AG08396 (cell line): ENCODE measurements around the gene RILPL2.
"Not testable (repeated sequence)": the region's sequence is repeated elsewhere in the genome, so short reads cannot be mapped to it uniquely, and the experiment has no call there.

Source experiments
- DNase-seq: peaks from one replicate; pipeline ENCODE4 v3.0.0; 2012; ENCODE audit warnings: low spot score, mixed read lengths

The RILPL2 gene

DNA sequence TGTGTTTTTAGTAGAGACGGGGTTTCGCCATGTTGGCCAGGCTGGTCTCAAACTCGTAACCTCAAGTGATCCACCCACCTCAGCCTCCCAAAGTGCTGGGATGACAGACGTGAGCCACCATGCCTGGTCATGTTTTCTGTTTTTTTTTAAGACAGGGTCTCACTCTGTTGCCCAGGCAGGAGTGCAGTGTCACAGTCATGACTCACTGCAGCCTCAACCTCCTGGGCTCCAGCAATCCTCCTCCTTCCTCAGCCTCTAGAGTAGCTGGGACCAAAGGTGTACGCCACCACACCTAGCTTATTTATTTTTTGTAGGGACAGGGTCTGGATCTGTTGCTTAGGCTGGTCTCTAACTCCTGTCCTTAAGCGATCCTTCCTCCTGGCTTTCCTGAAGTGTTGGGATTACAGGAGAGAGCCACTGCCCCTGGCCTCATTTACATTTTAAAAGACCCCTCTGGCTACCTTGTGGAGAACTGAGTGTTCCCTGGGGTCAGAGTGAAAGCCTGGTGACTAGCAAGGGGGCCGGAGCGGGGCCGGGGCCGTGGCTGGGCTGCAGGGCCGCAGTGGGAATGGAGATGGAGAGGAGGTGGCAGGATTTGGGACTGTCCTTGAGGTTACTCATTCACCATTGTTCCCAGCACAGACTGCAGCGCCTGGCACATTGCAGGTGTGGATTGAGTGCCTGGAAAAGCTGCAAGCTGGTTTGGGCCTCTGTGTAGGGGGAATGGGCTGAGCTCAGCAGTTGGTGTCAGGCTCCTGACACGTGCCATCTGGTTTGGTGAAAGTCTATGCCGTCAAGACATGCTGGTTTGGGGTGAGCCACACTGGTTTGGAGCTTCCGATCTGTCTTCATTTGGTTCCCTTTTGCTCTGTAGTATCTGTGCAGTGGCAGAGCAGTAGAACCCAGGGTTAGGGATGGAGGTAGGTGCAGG is 34.5 kb downstream of the RILPL2 start:
- DNase-seq = no peak

DNA sequence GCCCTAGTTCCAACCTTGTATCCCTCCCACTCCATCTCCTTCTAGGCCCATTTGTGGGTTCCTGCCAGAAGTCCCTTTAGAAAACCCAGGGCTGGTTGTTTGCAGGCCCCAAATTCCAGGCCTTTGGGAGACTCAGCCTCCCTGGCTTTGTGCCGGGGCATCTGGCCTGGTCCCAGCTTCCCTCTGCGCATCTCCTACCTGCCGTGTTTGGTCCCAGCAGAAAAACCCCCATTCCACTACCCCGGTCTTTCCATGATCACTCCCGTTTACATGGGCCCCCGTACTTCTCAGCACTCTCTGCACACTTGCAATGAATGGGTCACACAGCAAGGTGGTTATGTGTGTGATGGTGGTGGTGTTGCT is 37.2 kb downstream of the RILPL2 start:
- no peak for DNase-seq

DNA sequence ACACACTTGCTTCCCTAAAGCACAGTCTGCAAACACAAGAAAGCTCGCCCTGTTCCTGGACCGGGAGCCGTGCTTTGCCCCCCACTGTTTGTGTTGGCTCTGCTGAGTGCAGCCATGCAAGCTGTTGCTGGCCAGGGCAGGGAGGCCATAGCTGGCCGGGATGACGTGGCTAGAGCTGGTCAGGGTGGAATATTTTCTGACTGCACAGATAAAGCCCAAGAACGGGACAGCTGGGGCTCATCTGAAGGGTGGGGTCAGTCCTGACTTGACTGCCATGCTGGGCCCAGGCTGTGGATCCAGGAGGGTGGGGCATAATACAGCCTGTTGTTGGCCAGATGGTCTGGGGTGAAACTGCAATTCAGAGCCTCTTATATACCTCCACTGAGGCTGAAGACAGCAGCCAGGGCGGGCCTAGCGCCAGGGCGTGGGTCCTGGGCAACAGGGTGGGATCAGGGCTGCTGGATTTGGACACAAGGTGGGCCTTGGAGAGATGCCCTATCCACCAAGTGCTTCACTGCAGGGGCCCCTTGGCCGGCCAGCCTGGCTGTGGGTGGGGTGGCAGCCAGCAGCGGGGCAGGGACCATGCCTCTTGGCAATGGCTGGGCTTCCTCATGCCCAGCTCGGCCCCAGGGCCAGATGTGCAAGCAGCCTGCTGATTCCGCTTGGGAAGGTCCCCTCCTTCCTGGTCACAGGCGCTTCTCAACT is 37.8 kb downstream of the RILPL2 start:
- peak; percentile 93 for DNase-seq

DNA sequence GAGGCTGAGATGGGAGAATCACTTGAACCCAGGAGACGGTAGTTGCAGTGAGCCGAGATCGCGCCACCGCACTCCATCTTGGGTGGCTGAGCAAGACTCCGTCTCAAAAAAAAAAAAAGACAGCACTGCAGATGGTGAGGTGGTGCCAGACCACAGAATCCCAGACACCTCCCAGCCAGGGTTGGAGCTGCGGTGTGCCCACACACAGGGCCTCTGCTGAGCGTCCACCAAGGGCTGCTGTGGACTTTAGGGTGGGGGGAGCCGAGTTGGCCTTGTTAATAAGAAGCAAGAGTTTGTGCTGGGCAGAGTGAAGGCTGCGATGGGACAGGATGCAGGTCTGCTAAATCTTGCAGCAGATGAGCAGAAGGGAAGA is 38.3 kb downstream of the RILPL2 start:
- peak; percentile 36 for DNase-seq

DNA sequence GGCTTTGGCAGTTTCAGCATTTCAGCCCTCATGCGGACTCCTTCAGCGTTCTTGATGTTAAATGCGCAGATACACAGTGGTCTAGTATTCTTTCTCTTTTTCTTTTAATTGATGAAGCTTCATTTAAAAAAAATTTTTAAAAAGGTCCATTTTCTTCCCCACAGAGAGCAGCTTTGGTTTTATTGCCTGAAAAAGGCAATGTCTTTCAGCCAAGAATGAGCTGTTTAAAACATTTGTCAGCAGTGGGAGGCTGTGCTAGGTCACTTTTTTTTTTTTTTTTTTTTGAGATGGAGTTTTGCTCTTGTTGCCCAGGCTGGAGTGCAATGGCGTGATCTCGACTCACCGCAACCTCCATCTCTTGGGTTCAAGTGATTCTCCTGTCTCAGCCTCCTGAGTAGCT is 39.1 kb downstream of the RILPL2 start:
- DNase-seq = peak; percentile 46

DNA sequence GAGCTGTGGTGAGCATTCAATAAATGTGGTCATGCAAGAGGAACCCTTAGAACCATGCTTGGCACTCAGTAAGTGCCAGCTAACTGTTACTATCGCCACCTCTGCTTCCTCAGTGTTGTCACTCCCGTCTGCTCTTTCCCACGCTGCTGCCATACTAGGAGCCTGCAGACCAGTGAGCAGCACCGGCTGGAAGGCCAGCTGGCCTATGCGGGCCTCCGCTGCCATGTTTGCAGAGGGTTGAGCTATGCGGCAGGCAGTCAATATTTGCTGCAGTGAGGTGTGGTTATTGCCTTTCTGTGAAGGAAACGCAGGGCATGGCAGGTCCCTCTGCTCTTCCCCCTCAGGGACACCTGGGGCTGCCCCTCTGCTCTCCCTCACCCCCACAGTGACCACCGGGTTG is 39.5 kb downstream of the RILPL2 start:
- DNase-seq = no peak

DNA sequence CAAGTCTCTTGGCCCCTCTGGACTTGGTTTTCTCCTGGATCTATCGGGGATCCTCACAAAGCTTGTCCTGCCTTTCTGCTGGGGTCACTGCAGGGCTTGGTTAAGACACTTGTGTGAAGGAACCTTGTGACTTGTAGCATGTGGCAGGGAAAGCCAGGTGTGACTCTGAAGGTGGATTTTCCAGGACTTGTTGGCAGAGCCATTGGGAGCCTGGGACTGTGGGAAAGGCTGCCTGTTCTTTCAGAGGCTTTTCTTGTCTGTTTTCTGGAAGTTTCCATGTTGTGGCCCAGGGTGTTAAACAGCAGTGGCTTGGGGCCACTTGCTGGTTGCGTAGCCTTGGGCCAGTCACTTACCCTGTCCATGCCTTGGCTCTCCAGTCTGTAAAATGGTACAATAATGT is 39.9 kb downstream of the RILPL2 start:
- no peak for DNase-seq

DNA sequence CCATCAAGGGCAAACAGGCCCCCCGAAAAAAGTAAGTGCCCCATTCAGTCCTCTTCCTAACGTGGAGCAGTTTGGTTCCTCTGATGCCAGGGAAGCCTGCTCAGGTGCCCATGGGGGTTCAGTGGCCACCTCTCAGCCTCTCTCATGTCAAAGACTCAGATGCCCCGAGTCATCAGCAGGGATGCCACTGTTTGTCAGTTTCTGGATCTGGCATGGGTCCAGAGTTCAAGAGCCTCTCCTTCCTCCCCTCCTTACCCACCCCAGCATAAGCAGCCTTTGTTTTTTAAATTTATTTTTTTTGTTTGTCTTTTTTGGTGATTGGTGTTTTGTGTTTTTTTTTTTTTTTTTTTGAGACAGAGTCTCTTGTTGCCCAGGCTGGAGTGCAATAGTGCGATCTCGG is 41.2 kb downstream of the RILPL2 start:
- no peak for DNase-seq

DNA sequence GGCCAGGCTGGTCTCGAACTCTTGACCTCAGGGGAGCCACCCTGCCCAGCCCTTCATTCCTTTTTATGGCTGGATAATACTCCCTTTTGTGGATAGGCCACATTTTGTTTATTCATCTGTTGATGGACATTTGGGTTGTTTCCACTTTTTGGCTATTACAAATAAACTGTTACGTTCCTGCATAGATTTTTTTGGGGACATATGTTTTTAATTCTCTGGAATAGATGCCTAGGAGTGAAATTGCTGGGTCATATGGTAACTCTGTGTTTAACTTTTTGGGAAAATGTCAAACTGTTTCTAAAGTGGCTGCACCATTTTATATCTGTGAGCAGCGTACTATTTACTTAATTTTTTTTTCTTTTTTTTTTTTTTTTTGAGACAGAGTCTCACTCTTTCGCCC is 42.7 kb downstream of the RILPL2 start:
- no peak for DNase-seq

DNA sequence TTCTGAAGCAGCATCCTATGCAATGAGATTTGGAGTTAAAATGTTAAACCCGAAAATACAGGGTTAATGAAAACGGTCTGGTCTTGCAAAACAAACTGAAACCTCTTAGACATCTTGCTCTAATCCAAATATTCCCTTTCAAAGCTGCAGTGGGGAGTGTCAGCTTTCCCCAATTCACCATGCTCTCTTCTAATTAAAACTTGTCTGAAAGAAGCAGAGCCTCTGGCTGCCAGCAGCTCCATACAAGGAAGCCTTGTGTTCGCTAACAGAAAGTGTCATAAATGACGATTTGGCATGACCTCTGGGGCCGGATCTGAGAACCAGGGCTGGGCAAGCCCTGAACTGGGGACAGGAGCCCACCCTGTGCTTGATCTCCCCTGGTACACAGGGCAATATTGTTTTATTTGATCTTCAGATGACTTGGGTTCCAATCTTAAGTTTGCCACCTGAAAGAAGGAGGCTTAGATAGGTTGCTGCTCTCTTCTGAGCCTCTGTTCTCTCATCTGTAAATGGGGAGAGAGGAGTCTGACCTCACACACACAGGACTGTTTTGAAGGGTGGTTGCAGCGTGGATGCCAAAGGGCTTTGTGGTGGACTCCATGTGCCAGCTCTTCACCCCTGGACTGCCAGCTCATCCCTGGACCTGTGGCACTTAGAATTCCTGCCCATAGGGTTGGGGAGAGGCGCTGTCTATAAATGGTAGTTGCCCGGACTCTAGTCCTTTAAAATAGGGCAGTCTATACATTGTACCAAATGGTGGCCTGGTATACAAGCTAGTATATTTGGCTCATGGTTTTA is 44.7 kb downstream of the RILPL2 start:
- DNase-seq = no peak

DNA sequence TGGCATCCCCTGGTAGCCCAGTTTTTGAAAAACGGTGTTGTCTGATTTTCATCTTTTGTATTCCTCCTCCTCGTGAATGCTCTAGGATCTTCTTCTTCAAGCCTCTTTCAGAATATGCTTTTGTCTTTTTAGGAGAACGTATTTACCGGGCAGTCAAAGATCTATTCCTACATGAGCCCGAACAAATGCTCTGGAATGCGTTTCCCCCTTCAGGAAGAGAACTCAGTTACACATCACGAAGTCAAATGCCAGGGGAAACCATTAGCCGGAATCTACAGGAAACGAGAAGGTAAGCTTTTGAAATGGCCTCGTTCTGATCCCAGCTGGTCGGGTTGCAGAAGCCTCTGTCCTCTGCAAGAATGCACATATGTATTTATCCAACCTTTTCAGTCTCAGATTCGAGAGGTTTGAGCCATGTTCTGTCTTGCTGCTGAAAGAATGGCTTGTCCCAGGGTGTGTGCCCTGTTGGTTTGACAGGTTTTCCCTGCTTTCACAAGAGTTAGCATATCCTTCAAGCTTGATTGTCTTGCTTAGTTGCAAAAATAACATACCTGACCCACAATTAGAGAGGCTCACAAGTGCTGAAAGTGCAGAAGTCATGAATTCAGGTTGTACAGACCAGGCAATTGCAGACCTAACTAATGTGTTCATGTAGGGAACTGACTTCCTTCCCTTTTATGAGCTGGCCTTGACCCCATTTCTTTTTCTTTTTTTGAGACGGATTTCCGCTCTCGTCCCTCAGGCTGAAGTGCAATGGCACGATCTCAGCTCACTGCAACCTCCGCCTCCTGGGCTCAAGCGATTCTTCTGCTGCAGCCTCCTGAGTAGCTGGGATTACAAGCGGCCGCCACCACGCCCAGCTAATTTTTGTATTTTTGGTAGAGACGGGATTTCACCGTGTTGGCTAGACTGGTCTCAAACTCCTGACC is 45.7 kb downstream of the RILPL2 start:
- DNase-seq = no peak

DNA sequence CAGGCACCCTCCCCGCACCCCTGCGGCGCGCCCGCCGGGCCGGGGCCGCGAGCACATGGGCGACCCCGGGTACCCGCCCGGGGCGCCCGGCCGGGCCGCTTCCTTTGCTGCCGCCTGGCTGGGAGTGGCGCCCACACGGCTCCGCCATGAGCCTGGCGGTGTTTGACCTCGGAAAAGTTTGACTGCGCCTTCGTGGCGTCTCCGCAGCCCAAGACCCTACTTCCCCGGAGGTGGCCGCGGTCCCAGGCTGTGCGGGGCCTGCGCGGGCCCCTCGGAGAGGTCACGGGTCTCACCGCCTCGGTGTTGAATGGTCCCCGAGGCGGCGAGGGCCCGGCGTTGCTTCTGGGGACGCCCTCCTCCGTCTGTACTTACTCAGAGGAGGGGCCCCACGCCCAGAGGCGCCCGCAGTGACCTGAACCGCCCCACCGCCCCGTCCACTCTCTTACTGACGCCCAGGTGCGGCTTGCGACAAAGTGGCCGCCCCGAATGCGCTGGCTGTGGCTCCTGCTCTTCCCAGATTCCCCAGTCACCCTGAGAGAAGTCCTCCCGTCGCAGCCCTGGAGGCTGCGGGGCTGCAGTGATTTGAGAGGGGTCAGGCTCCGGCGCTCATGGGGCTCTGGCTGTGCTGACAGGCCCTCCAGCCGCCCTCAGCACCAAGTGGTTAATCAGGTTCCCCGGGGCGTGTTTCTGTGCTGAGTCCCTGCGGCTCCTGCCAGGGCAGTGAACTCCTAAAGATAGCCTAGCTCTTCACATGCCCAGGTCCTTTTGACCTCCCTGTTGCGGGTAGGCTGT is 46.7 kb downstream of the RILPL2 start:
- peak; percentile 49 for DNase-seq

DNA sequence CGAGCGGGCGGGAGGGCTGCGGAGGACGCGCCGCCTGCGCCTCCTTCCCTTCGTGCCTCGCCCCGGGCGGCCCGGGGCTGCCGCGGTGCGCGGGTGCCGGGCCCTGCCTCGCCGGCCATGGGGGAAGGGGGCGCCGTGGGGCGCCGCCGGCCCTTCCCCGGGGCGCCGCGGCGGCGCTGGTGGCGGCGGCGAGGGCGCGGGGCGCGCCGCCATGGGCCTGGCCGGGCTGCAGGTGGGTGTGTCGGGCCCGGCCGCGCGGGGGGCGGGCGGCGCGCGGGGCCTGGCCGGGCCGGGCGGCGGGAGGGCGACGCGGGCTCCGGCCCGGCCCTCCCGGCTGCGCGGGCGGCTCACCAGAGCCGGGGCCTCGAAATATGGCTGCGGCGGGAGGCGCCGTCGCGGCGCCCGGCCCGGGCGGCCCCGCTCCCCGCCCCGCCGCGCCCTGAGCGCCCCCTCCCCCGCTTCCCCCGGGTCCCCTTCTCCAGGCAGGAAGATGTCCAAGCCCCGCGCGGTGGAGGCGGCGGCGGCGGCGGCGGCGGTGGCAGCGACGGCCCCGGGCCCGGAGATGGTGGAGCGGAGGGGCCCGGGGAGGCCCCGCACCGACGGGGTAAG is 47.4 kb downstream of the RILPL2 start:
- peak; percentile 58 for DNase-seq

DNA sequence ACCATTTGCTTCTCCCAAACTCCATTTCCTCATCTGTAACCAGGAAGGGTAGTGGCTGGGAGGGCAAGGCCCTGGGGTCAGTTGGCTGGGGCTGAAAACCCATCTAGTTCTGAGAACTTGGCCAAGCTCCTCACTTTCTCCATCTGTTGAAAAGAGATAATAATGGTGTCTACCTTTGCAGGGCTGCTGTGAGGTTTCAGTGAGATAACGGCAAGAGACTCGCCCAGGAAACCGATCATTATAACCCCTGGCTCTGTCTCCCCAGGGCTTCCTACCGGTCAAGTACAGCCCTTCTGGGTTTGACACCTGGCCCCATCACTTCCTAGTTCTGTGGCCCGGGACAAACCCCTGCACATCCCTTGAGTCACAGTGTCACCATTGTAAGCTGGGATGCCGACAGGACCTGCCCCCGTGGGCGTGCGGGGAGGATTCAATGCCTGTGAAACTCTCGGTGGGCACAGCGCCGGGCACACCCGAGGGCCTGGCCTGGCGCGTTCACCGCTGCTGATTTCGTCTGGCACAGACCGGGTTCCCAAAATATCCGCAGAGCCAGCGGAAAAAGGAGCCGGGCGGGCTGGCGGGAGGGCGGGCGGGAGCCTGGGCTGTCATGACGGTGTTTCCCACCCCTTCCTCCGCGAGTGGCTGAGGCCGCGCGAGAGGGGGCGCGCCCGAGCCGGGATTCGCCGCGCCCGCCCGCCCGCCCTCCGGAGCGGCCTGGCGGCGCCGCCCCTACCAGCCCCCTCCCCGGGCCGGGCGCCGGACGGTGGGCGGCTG is 48.1 kb downstream of the RILPL2 start:
- DNase-seq = peak; percentile 92

DNA sequence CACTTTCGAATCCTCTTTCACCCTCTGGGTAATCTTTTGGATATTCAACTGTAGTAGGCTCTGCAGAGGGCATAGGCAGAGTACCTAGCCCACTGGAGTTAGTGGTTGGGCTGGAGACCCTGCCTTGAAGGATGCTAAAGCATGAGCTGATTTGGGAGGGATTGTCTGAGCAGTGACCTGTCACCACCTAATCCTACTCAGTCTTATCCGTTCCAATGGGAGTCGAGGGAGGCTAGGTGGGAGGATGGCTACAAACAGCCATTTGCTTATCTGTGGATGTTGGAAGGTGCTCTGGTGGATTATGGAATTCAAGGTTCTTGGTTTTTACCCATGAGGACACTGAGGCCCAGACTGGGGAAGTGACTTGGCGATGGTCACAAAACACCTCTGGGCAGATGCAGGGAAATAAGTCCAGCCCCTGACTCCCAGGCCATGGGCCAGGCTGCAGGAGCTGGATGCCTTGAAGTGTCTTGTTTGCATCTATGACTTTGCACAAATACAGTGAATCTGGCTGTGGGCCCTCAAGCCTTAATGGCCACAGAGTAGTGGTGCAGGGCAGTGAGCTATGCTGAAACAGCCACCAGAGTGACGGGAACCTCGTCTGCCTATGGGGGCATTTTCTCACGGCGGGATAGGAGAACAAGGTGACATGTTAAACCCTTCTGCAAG is 48.8 kb downstream of the RILPL2 start:
- no peak for DNase-seq

DNA sequence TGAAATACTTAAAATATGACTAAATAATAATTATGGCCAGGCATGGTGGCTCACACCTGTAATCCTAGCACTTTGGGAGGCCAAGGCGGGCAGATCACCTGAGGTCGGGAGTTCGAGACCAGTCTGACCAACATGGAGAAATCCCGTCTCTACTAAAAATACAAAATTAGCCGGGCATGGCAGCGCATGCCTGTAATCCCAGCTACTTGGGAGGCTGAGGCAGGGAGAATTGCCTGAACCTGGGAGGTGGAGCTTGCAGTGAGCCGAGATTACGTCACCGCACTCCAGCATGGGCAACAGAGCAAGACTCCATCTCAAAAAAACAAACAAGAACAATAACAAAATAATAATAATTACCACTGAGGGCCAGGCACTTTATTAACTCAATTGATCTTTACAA is 50.9 kb downstream of the RILPL2 start:
- DNase-seq = not testable (repeated sequence)

DNA sequence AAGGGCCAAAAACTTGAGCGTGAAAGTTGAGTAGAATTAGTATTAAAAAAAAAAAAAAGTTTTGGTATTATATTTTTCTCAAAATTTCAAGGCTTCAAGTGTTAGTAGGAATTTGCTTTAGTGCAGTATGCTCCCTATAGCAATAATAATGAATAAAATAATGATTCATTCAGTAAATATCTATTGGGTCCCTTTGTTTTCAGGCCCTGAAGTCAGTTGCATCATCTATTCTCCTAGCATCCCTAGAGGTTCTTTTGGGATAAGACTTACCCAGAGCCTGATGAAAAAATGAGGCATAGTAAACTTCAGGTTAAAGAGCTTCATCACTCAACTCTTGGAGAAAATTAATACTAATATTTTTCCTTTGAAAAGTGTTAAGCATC is 51.5 kb downstream of the RILPL2 start:
- DNase-seq = peak; percentile 58

DNA sequence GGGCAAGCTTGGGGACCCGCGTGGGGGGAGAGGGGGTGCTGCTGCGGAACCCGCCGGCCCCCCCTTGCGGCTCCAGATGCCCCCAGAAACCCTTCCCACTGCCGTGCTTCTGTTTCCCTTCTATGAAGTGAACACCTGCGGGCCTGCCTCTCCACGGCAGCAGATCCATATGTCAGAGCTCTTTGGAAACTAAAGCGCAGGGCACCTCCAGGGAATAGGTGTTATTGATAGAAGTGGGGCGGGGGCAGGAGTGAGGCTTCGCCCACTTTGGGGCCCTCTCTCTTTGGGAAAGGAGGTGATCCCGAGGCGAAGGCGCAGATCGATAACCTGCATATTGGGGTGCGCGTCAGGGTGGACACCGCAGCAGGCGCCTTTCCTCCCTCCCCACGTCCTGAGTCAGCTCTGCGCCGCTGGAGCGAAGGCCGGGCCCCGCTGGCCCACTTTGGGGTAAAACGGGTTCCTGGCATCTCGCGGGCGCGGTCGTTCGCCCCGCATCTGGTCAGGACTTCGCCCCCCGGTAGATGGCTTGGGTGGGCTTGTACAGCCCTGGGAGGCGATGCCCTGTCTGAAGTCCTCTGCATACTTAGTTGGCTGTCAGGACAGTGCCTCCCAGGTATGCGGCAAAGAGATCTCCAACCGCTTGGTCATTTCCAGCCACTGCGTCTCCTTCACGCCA is 52.0 kb downstream of the RILPL2 start:
- DNase-seq = peak; percentile 38
